ENCODE data around the gene B4GALT3.
"Not testable (repeated sequence)": the region's sequence is repeated elsewhere in the genome, so short reads cannot be mapped to it uniquely, and the experiment has no call there.

B4GALT3 gene

GRCh38 chr1:161177112-161177935 lies at the start of gene B4GALT3:
Gene B4GALT3, minus strand, starts transcription at chr1:161177507. Its CDS starts 1,447 bp downstream, at chr1:161176060.
- peak; percentile 95 for DNase-seq

GRCh38 chr1:161226759-161227158 lies 49.5 kb upstream of the B4GALT3 start:
- DNase-seq, result no peak

- no peak for DNase-seq
Observed at GRCh38 chr1:161226320-161226711, 49.0 kb upstream of the B4GALT3 start.

- DNase-seq, result peak; percentile 93
Observed at GRCh38 chr1:161225534-161226319, 48.4 kb upstream of the B4GALT3 start, which contains the start of gene TOMM40L. Gene TOMM40L, plus strand, starts transcription at chr1:161226060. Its CDS starts 430 bp downstream, at chr1:161226490.

- no peak for DNase-seq
Observed at GRCh38 chr1:161225178-161225533, 47.8 kb upstream of the B4GALT3 start.

- not testable (repeated sequence) for DNase-seq
Observed at GRCh38 chr1:161224695-161225087, 47.4 kb upstream of the B4GALT3 start.

- no peak for DNase-seq
Observed at GRCh38 chr1:161223805-161224694, 46.7 kb upstream of the B4GALT3 start.

GRCh38 chr1:161222175-161223019 lies 45.1 kb upstream of the B4GALT3 start:
- DNase-seq, result no peak

- DNase-seq, result no peak
Observed at GRCh38 chr1:161220002-161220401, 42.7 kb upstream of the B4GALT3 start.

- no peak for DNase-seq
Observed at GRCh38 chr1:161219078-161219892, 42.0 kb upstream of the B4GALT3 start.

- no peak for DNase-seq
Observed at GRCh38 chr1:161218301-161219077, 41.2 kb upstream of the B4GALT3 start.

GRCh38 chr1:161217831-161218230 lies 40.5 kb upstream of the B4GALT3 start:
- no peak for DNase-seq

GRCh38 chr1:161216945-161217712 lies 39.8 kb upstream of the B4GALT3 start:
- no peak for DNase-seq

- no peak for DNase-seq
Observed at GRCh38 chr1:161215076-161215475, 37.8 kb upstream of the B4GALT3 start, which contains the start of gene FCER1G. Gene FCER1G, plus strand, starts transcription at chr1:161215295. Its CDS starts 27 bp downstream, at chr1:161215322.

GRCh38 chr1:161214369-161214768 lies 37.1 kb upstream of the B4GALT3 start:
- no peak for DNase-seq

- peak; percentile 78 for DNase-seq
Observed at GRCh38 chr1:161209790-161210409, 32.6 kb upstream of the B4GALT3 start.

GRCh38 chr1:161207173-161207572 lies 29.9 kb upstream of the B4GALT3 start:
- DNase-seq, result no peak

GRCh38 chr1:161206411-161207140 lies 29.3 kb upstream of the B4GALT3 start:
- DNase-seq, result no peak
